ENCODE results near the gene MEGF11. TPM values are rescaled to one million over a fixed set of nuclear protein-coding genes. Genes with fewer than 3 reads are reported as not detected.

Gene MEGF11
- total RNA-seq, 4 donors from 2014 or later = 0.76 TPM; not detected in 3

GRCh38 chr15:66215811-66216210, 37.7 kb downstream of the MEGF11 start:
- Histone ChIP-seq H3K9me3 (no peaks in the 10 kb centered on the region), H3K27me3 (no peaks in the 10 kb centered on the region), H3K4me3 (no peak overlapping the region), H3K36me3 (no peaks in the 10 kb centered on the region), H3K27ac (no peak overlapping the region), H3K4me1 (no peaks in the 10 kb centered on the region)
- TF ChIP-seq CTCF (IDR thresholded peaks at IDR 0.05) (no peak), POLR2A (IDR thresholded peaks at IDR 0.05) (no peak)
- intact Hi-C loops (cut with DNase I; ENCODE audit: low total_unique reads) = no loop called here
- DNase-seq = no peak

- Histone ChIP-seq H3K9me3 (no peaks in the 10 kb centered on the region), H3K4me1 (no peaks in the 10 kb centered on the region), H3K4me3 (no peak overlapping the region), H3K27ac (no peak overlapping the region), H3K27me3 (no peaks in the 10 kb centered on the region), H3K36me3 (no peaks in the 10 kb centered on the region)
- intact Hi-C loops (cut with DNase I; ENCODE audit: low total_unique reads) = no loop called here
- DNase-seq = no peak
- no peak for TF ChIP-seq POLR2A (IDR thresholded peaks at IDR 0.05)
- no peak for TF ChIP-seq CTCF (IDR thresholded peaks at IDR 0.05)
Measured at GRCh38 chr15:66214246-66214645, 39.3 kb downstream of the MEGF11 start.

GRCh38 chr15:66212563-66212921, 41.0 kb downstream of the MEGF11 start:
- no peak for TF ChIP-seq POLR2A (IDR thresholded peaks at IDR 0.05)
- TF ChIP-seq CTCF (IDR thresholded peaks at IDR 0.05) = no peak
- no peak overlapping the region for H3K4me3 ChIP-seq
- no peaks in the 10 kb centered on the region for H3K9me3 ChIP-seq
- H3K27ac ChIP-seq = no peak overlapping the region
- H3K27me3 ChIP-seq = no peaks in the 10 kb centered on the region
- intact Hi-C loops (cut with DNase I; ENCODE audit: low total_unique reads) = no loop called here
- no peak for DNase-seq
- H3K36me3 ChIP-seq = no peaks in the 10 kb centered on the region
- no peaks in the 10 kb centered on the region for H3K4me1 ChIP-seq

GRCh38 chr15:66211670-66212562, 41.6 kb downstream of the MEGF11 start:
- H3K4me3 ChIP-seq = no peak overlapping the region
- DNase-seq = no peak
- H3K27me3 ChIP-seq = no peaks in the 10 kb centered on the region
- TF ChIP-seq POLR2A (IDR thresholded peaks at IDR 0.05) (no peak), CTCF (IDR thresholded peaks at IDR 0.05) (no peak)
- intact Hi-C loops (cut with DNase I; ENCODE audit: low total_unique reads) = no loop called here
- H3K27ac ChIP-seq = no peak overlapping the region
- H3K9me3 ChIP-seq = no peaks in the 10 kb centered on the region
- H3K36me3 ChIP-seq = no peaks in the 10 kb centered on the region
- H3K4me1 ChIP-seq = no peaks in the 10 kb centered on the region

GRCh38 chr15:66210684-66211083, 42.9 kb downstream of the MEGF11 start:
- TF ChIP-seq POLR2A (IDR thresholded peaks at IDR 0.05) = no peak
- TF ChIP-seq CTCF (IDR thresholded peaks at IDR 0.05) = no peak
- DNase-seq = no peak
- Histone ChIP-seq H3K27ac (no peak overlapping the region), H3K9me3 (no peaks in the 10 kb centered on the region), H3K4me1 (no peaks in the 10 kb centered on the region), H3K36me3 (no peaks in the 10 kb centered on the region), H3K27me3 (no peaks in the 10 kb centered on the region), H3K4me3 (no peak overlapping the region)
- intact Hi-C loops (cut with DNase I; ENCODE audit: low total_unique reads) = no loop called here

Data from uterus (tissue), 4 donors.